GM19025 (cell line): ENCODE results near the gene FAM107A.

Experiments used
- ATAC-seq: cut with Tn5 transposase; IDR thresholded peaks from one replicate; pipeline ENCODE4 v1.9.1; 2021; ENCODE audit warnings: mild to moderate bottlenecking, low read depth, moderate library complexity; ENCODE audit not compliant: unreplicated experiment

Gene FAM107A

GRCh38 chr3:58577269-58577821 is at the start of gene FAM107A:
FAM107A (minus strand) TSS chr3:58577391; CDS start chr3:58569860, 7,531 bp downstream.
- ATAC-seq = no peak

GRCh38 chr3:58625196-58625824 is 48.1 kb upstream of the FAM107A start:
- ATAC-seq = no peak

- ATAC-seq = no peak
These were observed 47.4 kb upstream of the FAM107A start for GRCh38 chr3:58624550-58624949.

GRCh38 chr3:58623961-58624360 is 46.8 kb upstream of the FAM107A start:
- ATAC-seq = no peak

GRCh38 chr3:58623478-58623877 is 46.3 kb upstream of the FAM107A start:
- ATAC-seq = no peak

- ATAC-seq = no peak
These were observed 45.7 kb upstream of the FAM107A start for GRCh38 chr3:58622892-58623291.

GRCh38 chr3:58622436-58622835 is 45.2 kb upstream of the FAM107A start:
- no peak for ATAC-seq

GRCh38 chr3:58621086-58621830 is 44.1 kb upstream of the FAM107A start:
- ATAC-seq = no peak

- ATAC-seq = no peak
These were observed 43.2 kb upstream of the FAM107A start for GRCh38 chr3:58620421-58620820.

- no peak for ATAC-seq
These were observed 40.2 kb upstream of the FAM107A start for GRCh38 chr3:58617338-58617761.

- ATAC-seq = no peak
These were observed 36.3 kb upstream of the FAM107A start for GRCh38 chr3:58613236-58614132.

- ATAC-seq = no peak
These were observed 35.6 kb upstream of the FAM107A start for GRCh38 chr3:58612830-58613229.

- ATAC-seq = no peak
These were observed 32.8 kb upstream of the FAM107A start for GRCh38 chr3:58609990-58610389.

GRCh38 chr3:58608648-58609047 is 31.5 kb upstream of the FAM107A start:
- no peak for ATAC-seq

- no peak for ATAC-seq
These were observed 30.6 kb upstream of the FAM107A start for GRCh38 chr3:58607816-58608215.

GRCh38 chr3:58606693-58607092 is 29.5 kb upstream of the FAM107A start:
- no peak for ATAC-seq

GRCh38 chr3:58604031-58604430 is 26.8 kb upstream of the FAM107A start:
- no peak for ATAC-seq

- ATAC-seq = no peak
These were observed 26.4 kb upstream of the FAM107A start for GRCh38 chr3:58603606-58604005.

- no peak for ATAC-seq
These were observed 20.6 kb upstream of the FAM107A start for GRCh38 chr3:58597770-58598310.

GRCh38 chr3:58596834-58597518 is 19.8 kb upstream of the FAM107A start:
- no peak for ATAC-seq
